ENCODE results near the gene GRM1.

GRCh38 chr6:146337376-146337775, 308.5 kb downstream of the GRM1 start:
- TF ChIP-seq CTCF (IDR thresholded peaks at IDR 0.05) (no peak), POLR2A (IDR thresholded peaks at IDR 0.05) (no peak)
